ENCODE measurements around the gene TBX5.

Gene TBX5

GRCh38 chr12:114404926-114405518, 922 bp downstream of the TBX5 start:
- DNase-seq (ENCODE audit: low spot score): no peak

GRCh38 chr12:114404083-114404925, 1.6 kb downstream of the TBX5 start:
- no peak for DNase-seq (ENCODE audit: low spot score)

- no peak for DNase-seq (ENCODE audit: low spot score)
These were observed 2.3 kb downstream of the TBX5 start for GRCh38 chr12:114403690-114404066.

- DNase-seq (ENCODE audit: low spot score): no peak
These were observed 2.8 kb downstream of the TBX5 start for GRCh38 chr12:114403011-114403689.

- no peak for DNase-seq (ENCODE audit: low spot score)
These were observed 3.7 kb downstream of the TBX5 start for GRCh38 chr12:114402084-114402717.

GRCh38 chr12:114401328-114402083, 4.4 kb downstream of the TBX5 start:
- no peak for DNase-seq (ENCODE audit: low spot score)

- DNase-seq (ENCODE audit: low spot score): no peak
These were observed 5.0 kb downstream of the TBX5 start for GRCh38 chr12:114400925-114401324.

- DNase-seq (ENCODE audit: low spot score): no peak
These were observed 5.6 kb downstream of the TBX5 start for GRCh38 chr12:114400361-114400811.

- no peak for DNase-seq (ENCODE audit: low spot score)
These were observed 6.2 kb downstream of the TBX5 start for GRCh38 chr12:114399664-114400211.

GRCh38 chr12:114397978-114398881, 7.7 kb downstream of the TBX5 start:
- no peak for DNase-seq (ENCODE audit: low spot score)

GRCh38 chr12:114396869-114397719, 8.8 kb downstream of the TBX5 start:
- no peak for DNase-seq (ENCODE audit: low spot score)

- no peak for DNase-seq (ENCODE audit: low spot score)
These were observed 9.6 kb downstream of the TBX5 start for GRCh38 chr12:114396153-114396868.

GRCh38 chr12:114395755-114396152, 10.2 kb downstream of the TBX5 start:
- no peak for DNase-seq (ENCODE audit: low spot score)

- no peak for DNase-seq (ENCODE audit: low spot score)
These were observed 10.7 kb downstream of the TBX5 start for GRCh38 chr12:114395233-114395632.

- DNase-seq (ENCODE audit: low spot score): no peak
These were observed 12.4 kb downstream of the TBX5 start for GRCh38 chr12:114393569-114393968.

- DNase-seq (ENCODE audit: low spot score): no peak
These were observed 13.0 kb downstream of the TBX5 start for GRCh38 chr12:114392909-114393308.

GRCh38 chr12:114391088-114391487, 14.9 kb downstream of the TBX5 start:
- DNase-seq (ENCODE audit: low spot score): no peak

- no peak for DNase-seq (ENCODE audit: low spot score)
These were observed 21.2 kb downstream of the TBX5 start for GRCh38 chr12:114384739-114385138.

GRCh38 chr12:114381177-114381576, 24.8 kb downstream of the TBX5 start:
- no peak for DNase-seq (ENCODE audit: low spot score)

Data from HuH-7.5 (cell line).